Colon (tissue), 2 donors: ENCODE results near the gene TMEM63B.
"Not testable (repeated sequence)": the region's sequence is repeated elsewhere in the genome, so short reads cannot be mapped to it uniquely, and the experiment has no call there.

ENCODE experiments used
- FAIRE-seq: peaks from 2 replicates; lab custom pipeline; 2012; peaks lifted over from hg19 to GRCh38; lab: Jason Lieb, UNC
- donor health status: control.
- donor health status: control.

TMEM63B gene

DNA sequence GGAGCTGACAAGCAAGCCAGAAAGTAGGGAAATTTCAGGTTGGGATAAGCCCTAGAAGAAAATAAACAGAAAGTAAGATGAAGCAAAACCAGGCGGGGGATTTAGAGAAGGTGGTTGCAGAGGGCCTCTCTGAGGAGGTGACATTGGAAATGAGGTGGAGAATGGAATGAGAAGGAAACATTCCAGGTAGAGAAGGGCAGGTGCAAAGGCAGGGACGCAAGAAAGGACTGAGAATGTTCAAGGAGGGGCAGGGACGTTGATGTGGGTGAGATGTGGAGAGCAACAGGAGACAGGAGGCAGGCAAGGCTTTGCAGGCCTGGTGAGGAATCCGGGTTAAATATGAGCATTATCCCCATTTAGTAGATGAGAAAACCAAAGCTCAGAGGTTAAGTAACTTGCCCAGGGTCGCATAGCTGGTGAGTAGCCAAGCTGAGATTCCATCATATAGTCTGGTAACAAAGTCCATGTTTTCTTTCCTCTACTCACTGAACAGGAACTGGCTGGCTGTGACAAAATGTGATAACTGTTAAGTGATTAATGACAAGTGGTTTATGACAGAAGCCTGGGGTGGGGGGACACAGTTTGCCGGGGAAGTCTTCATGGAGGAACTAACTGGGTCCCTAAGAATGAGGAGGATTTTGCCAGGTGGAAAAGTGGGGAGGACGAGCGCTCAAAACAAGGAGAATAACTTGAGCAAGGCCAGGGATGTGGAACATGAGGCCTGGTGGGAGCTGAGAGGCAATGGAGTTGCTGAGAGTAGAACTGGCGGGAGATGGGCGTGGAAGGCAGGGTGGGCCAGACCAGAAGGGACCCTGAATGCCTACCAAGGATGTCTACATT, 32.7 kb upstream of the TMEM63B start:
- no peak for FAIRE-seq

DNA sequence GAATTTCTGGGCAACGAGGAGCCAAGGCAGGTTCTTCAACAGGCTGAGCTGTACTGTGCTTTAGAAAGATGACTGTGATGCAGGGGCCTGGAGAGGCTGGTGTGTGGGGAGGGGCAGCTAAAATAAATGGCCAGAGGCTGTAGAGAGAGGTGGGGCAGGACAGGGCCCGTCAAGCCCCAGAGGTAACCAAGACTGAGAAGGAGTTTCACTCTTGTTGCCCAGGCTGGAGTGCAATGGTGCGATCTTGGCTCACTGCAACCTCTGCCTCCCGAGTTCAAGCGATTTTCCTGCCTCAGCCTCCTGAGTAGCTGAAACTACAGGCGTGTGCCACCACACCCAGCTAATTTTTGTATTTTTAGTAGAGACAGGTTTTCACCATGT, 32.1 kb upstream of the TMEM63B start:
- not testable (repeated sequence) for FAIRE-seq

DNA sequence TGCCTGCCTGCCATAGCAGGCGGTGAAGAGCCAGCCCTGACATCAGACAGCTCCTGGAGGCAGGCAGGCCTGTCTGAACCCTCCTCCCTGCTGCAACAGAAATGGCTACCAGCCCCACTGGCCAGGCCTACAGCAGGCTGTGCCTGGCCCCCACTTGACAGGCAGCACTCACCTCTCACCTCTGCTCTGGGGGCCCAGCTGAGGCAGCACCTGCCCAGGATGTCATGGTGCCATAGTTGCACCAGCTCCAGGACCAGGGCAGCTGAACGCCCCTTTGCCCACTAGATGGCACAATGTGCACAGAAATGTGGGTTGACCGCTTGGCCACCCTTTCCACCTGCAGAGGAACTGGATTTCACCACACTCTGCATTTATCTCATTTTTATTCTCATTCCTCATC, 30.7 kb upstream of the TMEM63B start:
- no peak for FAIRE-seq

DNA sequence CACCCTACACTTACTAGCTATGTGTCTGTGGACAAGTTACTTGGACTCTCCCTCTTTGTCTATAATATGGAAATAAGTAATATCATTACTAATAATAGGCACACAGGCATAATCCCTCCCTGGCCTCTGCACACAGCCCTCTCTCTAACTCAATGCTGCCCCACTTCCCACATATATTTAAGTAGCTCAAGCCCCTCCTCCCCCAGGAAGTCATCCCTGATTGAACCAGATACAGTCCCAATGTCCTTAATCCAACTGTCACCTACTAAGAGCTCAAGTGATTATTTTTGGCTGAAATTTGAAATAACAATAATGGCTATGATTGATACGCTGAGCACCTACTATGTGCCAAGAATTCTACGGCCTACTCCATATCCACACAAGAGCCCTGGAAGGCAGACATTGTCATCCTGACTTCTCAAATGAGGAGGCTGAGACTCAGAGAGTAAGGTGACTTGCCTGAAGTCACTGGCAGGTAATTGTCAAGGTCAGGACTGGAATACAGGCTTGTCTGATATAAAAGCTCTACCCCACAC, 29.5 kb upstream of the TMEM63B start:
- no peak for FAIRE-seq

DNA sequence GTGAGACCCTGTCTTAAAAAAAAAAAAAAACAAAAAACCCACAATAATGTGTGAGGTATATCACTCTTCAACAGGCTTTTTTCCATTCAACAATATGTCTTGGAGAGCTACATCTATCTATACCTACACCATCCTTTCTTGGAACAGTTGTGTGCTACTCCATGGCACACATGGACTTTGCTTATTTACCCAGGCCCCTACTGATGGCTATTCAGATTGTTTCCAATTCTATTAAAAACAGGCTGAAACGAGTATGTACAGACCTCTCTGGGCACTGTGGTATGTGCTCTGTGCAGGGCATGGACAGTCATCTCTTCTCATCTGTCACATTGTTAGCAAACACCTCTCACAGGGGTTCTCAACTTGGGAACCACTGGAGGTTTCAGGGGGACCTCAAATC, 28.2 kb upstream of the TMEM63B start:
- no peak for FAIRE-seq

DNA sequence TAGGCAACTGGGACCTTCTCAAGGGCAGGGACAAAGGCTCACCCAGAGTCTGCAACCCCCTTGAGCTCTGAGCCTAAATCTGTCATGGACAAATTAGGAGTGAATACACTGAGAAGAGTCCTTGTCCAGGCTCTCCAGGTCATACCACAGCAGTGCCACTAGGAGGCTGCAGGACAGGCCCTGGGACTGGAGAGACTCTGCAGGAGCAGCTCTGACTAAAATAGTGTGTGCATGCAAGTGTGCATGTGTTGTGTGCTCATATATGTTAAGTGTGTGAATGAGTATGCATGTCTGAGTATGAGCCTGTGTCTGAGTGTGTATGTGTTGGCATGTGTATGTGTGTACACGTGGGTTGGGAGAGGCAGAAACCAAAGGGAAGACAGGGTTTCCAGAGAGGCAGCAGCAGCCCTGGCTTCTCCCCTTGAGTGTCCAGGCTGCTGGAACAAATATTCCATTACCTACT, 27.2 kb upstream of the TMEM63B start:
- no peak for FAIRE-seq

DNA sequence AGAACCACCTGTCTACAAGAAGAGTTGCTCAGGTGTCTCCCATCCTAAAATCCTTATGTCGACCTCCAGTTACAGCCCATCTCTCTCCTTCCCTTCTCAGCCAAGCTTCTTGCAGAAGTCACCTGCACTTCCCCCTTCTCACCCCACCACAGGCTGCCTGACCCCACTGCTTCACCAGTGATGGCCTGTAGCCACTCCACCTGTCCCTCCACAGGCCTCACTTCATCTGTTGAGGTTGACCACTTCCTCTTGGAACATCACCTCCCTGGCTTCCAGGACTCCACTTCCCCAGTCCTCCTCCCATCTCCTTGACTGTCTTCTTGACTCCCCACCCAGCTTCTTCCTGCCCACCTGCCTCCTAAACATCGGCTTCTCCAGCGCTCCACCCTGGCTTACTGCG, 25.5 kb upstream of the TMEM63B start:
- no peak for FAIRE-seq

DNA sequence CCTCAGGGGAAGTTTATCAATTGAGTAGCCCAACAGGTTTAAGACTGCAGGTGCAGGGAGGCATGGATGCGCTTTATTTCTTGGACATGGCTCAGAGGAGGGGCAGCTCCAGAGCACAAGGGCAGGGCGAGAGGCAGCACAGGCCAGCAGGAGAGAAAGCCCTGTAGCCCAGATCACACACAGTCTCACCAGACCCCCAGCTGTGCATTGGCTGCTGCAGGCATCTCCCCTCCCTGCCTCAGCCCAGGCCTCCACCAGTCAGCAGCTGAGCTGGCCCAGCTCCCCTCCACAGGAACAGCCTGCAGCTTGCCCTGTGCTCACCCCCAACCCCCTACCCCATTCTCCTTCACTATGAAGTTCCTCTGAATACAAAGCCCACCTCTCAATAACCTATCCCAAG, 24.8 kb upstream of the TMEM63B start:
- no peak for FAIRE-seq

DNA sequence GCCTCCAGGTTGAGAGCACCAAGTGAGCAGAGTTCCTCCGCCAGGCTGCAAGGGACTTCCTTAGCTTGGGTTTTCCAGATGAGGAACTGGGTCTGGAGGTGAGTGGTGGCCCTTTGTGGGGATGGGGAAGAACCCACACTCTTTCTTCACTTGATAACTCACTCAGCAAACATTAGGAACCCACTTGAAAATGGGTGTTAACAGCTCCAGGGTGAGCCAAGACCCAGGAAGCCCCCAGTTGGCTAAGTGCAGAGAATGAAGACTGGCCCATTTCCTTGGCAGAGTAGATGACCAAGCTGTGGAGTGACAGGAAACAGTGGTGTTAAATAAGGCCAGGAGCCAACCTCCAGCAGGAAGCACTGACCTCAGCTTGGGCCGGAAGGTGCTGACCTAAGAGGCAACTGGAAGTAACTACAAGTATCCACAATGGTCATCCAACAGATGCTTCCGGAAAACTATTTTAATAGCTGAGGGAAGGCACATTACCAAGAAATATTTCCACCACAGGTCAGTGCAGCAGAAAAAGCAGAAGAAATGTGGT, 22.8 kb upstream of the TMEM63B start:
- no peak for FAIRE-seq

DNA sequence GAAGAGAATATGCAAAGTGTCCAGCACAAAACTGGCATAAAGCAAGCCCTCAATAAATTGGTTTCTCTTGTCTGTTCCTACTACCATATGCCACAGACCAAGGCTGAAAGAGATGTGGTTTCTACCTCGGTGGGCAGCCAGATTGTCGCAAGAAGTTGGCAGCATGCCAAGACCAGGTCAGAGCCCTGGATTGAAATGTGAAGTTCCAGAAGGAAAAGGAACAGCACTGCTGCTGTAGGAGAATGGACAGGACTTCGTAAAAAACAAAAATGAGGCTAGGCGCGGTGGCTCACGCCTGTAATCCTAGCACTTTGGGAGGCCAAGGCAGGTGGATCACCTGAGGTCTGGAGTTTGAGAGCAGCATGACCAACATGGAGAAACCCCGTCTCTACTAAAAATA, 22.2 kb upstream of the TMEM63B start:
- no peak for FAIRE-seq

DNA sequence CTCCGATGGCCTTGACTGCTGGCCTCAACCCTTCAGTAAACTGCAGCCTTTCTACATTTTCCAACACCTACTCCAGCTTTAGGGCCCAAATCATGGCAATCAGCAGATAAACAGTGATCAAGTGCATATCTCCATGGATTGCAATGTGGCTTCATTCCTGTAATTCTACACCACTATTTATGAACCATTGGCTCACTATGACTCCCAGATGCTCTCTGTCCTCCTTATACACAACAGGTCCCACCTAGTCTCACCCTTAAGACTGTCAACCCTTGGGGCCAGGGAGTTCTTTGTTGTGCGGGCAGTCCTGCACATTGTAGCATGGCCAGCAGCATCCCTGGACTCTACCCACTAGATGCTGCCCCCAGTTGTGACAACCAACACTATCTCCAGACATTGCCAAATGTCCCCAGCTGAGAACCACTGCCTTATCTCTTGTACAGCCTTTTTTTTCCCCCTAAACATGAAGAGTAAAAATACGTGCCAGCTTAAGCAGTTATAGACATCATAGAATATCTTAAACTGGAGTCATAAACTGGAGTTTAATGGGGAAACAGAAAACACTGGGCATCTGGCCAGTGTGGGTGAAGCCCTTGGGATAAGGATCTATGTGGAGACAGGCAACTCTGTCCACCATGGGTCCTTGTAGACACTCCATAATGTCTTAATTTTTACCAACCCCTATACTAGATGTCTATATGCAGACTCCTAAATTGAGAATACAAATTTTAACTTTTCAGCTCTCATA, 21.2 kb upstream of the TMEM63B start:
- no peak for FAIRE-seq

DNA sequence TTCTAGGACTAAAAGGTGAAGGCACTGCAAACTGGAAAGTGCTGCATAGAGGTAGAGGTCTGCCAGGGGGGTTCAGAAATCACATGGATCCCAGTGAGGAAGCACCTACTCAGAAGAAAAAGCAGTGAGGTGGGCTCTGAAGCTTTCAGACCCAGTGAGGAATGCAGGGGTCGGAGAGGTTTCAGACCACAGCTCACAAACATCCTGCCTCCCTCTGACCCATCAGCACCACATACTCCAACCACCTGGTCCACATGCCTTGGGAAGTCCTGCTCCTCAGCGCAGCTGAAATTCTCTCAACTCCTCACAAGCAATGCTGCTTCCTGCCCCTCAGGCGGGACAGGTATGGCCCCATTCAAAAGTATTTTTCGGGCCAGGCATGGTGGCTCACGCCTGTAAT, 20.3 kb upstream of the TMEM63B start:
- no peak for FAIRE-seq

DNA sequence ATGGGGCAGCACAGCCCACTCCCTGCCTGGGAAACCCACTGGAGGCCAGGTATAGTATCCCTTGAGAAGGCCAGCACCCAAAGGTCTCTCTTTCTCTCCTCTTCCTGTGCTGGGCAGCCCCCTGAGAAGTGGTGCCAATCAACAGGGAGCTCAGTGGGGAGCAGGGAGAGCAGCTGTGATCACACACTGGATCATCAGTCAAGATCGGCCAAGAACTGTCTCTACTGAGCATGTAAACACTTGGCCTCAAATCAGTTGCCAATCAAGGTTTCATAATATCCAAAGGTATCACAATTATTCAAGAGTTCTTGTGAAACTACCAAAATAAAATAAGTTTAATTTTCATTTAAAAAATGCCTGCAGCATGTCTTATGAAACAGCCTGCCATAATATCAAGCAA, 18.9 kb upstream of the TMEM63B start:
- no peak for FAIRE-seq

DNA sequence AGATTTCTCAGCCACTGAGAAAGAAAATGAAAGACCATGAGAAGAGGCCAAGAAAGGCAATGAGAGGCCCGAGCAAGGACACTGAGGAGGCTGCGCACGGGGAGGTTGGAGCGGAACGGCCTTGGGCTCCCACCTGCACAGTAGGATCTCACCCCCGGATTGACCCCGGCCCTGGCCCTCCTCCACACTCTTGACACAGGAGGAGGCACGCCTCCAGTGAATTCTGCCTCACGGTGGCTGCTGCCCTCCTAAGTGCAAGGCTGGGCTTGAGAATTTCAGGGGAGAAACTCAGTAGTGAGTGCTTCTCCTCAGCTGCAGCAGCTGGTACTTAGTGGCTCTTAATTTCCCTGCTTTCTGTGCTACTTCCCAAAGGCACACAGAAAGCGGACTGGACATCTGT, 18.1 kb upstream of the TMEM63B start:
- FAIRE-seq: no peak

DNA sequence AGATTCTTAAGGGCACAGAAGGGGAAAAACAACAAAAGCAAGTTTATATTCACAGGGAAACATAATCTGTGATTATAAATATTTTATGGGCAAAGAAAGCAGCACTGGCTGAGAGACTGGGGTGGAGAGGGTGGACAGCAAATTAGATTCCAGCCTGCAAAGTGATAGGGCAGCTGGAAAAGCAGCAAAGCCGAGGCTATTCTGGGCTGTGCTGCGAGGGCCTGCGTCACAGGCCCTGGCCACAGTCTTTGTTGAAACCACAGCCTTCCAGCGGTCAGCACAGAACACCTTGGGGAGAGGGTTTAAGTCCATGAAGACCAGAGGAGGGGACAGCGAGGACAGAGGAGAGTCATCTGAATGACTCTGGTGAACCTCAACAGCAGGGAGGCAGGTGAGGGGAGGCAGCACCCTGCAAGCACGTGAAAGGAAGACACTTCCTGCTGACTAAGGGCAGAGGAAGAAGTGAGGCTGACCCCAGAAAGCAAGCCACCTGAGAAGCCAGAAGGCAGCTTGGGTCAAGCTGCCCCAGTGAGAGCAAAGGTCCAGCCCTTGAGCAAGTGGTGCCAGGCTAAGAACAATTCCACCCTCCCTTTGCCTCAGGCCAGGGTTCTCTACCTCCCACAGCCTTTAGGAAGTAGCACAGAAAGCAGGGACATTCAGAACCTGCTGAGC, 17.2 kb upstream of the TMEM63B start:
- FAIRE-seq: no peak

DNA sequence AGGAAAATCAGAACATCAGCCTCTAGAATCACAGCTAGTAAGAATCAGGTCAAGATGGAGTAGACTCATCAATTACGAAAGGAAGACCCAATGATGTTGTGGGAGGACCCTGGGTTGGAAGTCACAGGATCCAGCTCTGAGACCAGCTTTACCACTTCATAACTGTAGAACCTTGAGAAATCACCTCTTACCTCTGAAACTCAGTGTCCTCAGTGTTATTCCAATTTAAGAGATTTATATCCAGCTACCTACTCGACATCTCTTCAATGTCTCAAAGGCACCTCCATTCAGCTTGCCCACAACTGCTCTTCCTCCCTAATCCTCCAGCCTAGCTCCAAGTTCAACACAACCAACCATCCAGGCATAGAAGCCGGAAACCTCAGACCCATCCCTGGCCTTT, 16.4 kb upstream of the TMEM63B start:
- FAIRE-seq: no peak

DNA sequence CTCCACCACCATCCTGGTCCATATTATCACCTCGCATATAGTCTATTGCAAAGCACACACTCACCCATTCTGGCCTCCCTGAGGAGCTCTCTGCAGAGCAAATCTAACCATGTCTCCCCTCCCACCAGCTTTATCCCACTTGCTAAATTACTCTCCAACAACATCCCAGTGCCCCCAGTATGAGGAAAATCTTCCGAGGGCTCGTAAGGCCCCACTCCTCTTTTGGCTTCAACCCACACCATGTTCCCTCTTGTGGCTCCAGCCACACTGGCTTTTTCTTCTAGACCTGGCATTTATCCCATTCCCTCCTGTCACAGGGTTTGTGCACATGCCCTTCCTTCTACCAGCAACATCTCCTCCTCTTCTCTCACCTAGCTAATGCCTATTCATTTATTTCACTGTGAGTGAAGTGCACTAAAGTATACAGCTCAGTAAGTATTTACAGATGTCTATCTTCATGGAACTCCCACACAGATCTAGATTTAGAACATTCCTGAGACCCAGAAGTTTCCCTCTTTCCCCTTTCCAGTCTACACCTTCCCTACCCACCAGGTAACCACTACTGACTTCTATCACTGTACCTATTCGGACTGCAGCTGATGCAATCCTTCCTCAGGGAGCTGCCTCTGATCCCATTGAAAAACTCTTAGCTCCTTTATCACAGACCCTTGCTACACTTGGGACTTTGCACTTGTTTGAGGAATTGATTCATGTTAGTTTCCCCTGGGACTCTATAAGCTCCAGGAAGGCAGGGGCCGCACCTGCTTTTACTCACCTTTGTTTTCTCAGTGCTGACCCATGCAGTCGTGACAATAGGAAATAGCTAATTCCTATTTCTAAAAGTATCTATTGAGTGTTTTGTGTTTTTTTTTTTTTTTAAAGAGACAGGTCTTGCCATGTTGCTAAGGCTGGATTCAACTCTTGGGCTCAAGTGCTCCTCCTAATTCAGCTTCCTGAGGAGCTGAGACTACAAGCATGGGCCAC, 15.6 kb upstream of the TMEM63B start:
- FAIRE-seq: no peak

DNA sequence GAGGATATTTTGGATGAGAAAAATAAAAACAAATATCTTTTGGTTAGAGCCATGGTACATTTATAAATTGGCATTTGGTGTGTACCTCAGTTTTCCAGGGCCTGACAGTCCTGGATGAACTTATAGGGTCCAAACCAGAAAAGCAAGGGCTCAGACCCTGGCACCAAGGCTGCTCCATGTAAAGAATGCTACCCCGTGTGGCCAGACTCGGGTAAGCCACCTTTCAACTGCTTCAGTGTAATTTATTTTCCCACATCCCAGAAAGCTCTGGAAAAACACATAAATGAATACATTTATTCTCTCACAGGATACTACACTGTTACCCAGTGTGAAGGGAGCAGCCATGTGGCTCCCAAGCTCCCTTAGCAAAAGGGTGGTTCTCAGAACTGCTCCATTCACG, 13.9 kb upstream of the TMEM63B start:
- FAIRE-seq: no peak

DNA sequence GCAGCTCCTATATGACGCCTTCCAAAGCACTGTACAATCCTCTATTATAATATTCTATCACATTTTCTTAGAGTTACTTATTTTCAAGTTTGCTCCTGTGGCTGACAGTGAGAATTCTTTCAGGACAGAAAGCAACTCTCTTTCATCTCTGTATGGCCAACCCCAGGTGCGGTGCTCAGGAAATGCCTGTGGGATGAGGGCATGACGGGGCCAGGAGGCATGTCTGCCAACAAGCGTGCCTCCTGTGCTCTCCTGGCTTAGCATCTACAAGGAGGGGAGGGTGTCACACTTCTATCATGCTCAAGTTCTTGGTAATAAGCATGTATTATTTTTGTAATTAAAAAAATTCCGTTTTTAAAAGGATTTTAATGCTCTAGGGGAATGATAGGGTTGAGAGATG, 11.5 kb upstream of the TMEM63B start:
- FAIRE-seq: no peak

DNA sequence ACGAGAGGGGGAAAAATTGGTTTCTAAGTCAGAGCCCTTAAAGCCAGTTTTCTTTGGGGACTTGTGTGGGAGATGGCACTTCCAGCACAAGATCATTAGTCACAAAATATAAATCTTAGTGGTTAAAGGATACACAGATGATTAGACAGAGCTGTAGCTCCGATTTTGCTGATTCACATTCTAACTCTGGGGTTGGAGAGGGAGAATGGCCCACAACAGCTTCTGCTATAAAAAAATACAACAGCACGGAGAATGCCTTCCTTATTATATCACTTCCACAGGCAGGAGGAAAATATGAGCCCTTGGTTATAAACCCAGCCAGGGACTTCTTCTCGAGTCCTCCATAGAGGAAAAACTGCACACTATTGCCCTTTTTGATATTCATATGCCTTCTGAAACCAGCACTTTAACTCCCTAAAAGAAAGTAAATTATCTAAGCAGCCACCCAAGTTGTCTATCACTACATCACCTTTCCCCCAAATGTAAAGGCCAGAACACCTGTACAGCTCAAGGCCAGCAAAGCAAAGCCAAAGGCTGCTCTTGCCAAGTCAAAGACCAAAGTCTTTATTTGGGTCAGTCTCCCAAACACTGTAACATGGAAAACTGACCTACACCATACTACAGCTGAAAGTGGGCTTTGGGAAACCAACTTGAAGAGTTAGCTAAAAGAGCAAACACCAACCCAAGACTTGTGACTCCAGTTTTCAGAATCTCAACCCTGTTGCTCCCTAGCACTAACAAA, 10.5 kb upstream of the TMEM63B start:
- FAIRE-seq: no peak
